Activated CD8-positive, alpha-beta T cell treated with anti-CD3 and anti-CD28 coated beads for 36 hours (primary cell): ENCODE results near the gene ZCCHC24. TPM values are rescaled to one million over a fixed set of nuclear protein-coding genes. Genes with fewer than 3 reads are reported as not detected.

Source experiments
- ATAC-seq: fragments of 200-7000 bp; cut with Tn5 transposase; one replicate; pipeline ENCODE4 v1.10.0; 2021; ENCODE audit warnings: mild to moderate bottlenecking, moderate library complexity
- CTCF ChIA-PET: fragments of 350-600 bp; sonication (Branson Sonifier 250); formaldehyde crosslinking; loops from one replicate; lab custom pipeline; 2021; ENCODE audit warnings: antibody characterized with exemption; lab: Charles Lee
- POLR2A ChIA-PET: fragments of 350-600 bp; sonication (Branson Sonifier 250); formaldehyde crosslinking; loops from one replicate; lab custom pipeline; 2021; ENCODE audit warnings: antibody characterized with exemption; lab: Charles Lee
- DNase-seq: peaks from one replicate; pipeline ENCODE4 v3.0.0-alpha.2; 2020
- H3K27ac Mint-ChIP-seq: one replicate; pipeline ENCODE4 v1.8.0; 2021; ENCODE audit warnings: mild to moderate bottlenecking, mixed read lengths
- H3K27me3 Mint-ChIP-seq: one replicate; pipeline ENCODE4 v1.8.0; 2021; ENCODE audit warnings: mixed read lengths
- H3K36me3 Mint-ChIP-seq: one replicate; pipeline ENCODE4 v1.8.0; 2021; ENCODE audit warnings: low read depth, mixed read lengths
- H3K4me1 Mint-ChIP-seq: one replicate; pipeline ENCODE4 v1.8.0; 2021; ENCODE audit warnings: low read depth, mixed read lengths
- H3K4me3 Mint-ChIP-seq: one replicate; pipeline ENCODE4 v1.8.0; 2021; ENCODE audit warnings: mild to moderate bottlenecking, moderate library complexity, mixed read lengths
- H3K9me3 Mint-ChIP-seq: one replicate; pipeline ENCODE4 v1.8.0; 2021; ENCODE audit warnings: mixed read lengths
- intact Hi-C: fragments of 100-400 bp; cut with micrococcal nuclease; formaldehyde crosslinking; loops from one replicate; pipeline ENCODE4 v1.10.0; 2022
- total RNA-seq, 2 experiments: library from RNA; stranded (reverse); gene quantifications; one replicate each; pipeline ENCODE4 v1.2.3, GENCODE V29; 2021
- TF ChIP-seq, protein P1 (sequence below): fragments of 200-600 bp; IDR thresholded peaks from one replicate; pipeline ENCODE4 v1.8.0; 2022; ENCODE audit warnings: antibody characterized with exemption, mild to moderate bottlenecking

Gene ZCCHC24
- total RNA-seq, 2 experiments from 2014 or later = 1.0 to 1.7 TPM

DNA sequence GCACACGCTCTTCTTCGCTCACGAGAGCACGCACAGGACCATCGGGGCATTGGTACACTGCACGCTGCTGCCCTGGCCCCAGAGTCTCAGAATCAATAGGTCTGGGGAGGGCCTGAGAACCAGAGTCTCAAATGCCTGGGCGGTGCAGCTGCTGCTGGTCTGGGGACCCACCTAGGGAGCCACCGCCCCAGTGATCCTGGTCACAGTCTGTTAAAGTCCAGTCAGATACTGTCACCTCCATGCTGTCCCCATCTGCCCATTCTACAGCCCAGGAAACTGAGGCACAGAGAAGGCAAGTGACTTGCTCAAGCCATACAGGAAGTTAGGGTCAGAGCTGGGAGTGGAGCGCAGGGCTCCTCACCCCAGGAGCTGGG is 38.0 kb downstream of the ZCCHC24 start:
- intact Hi-C loops = no loop called here
- TF ChIP-seq, protein P1, sequence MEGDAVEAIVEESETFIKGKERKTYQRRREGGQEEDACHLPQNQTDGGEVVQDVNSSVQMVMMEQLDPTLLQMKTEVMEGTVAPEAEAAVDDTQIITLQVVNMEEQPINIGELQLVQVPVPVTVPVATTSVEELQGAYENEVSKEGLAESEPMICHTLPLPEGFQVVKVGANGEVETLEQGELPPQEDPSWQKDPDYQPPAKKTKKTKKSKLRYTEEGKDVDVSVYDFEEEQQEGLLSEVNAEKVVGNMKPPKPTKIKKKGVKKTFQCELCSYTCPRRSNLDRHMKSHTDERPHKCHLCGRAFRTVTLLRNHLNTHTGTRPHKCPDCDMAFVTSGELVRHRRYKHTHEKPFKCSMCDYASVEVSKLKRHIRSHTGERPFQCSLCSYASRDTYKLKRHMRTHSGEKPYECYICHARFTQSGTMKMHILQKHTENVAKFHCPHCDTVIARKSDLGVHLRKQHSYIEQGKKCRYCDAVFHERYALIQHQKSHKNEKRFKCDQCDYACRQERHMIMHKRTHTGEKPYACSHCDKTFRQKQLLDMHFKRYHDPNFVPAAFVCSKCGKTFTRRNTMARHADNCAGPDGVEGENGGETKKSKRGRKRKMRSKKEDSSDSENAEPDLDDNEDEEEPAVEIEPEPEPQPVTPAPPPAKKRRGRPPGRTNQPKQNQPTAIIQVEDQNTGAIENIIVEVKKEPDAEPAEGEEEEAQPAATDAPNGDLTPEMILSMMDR = no peak
- Mint-ChIP-seq H3K4me3 (no peak overlapping the region), H3K4me1 (no peaks in the 10 kb centered on the region), H3K27ac (no peak overlapping the region), H3K9me3 (no peaks in the 10 kb centered on the region), H3K36me3 (no peaks in the 10 kb centered on the region), H3K27me3 (no peaks in the 10 kb centered on the region)
- ATAC-seq (no peak), DNase-seq (no peak)
- ChIA-PET CTCF (interaction anchor here (0.8 to 2.0 kb wide), 2 partner anchors 38 to 80 kb away, joined by 4 to 6 read pairs; partner anchors contain the start of gene ZCCHC24), POLR2A (no interaction called here)

DNA sequence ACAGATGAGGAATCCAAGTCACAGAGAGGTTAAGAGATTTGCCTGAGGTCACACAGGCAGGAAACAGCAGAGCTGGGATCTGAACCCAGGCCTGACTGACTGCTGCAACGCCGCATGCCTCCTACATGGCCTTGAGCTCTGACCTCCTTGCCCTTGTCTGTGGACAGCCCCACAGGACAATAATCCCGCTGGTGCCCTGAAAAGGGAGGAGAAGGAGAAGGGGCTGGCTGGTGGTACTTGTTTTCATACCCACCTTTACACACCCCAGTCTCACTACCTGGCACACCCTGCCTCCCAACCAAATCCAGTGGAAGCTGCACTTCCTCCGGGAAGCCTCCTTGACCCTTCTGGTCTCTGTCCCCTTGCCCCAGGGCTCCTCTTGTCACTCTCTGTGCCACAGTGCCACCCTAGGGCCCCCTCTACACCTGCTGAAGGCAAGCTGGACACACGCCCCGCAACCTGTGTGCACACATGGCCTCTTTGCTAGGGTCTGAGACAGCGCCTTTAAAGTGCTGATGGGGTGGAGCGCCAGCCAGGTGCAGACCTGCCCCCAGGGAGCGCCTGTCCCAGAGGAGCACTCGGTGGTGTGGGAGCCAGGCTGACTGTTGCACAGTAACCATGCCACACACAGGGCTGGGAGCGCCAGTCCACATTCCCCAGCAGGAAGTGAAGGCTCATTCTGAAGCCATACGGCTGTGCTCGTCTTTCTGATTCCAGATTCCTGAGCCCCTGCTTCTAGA is 38.6 kb downstream of the ZCCHC24 start:
- Mint-ChIP-seq H3K27ac (no peak overlapping the region), H3K9me3 (no peaks in the 10 kb centered on the region), H3K4me3 (no peak overlapping the region), H3K4me1 (no peaks in the 10 kb centered on the region), H3K27me3 (no peaks in the 10 kb centered on the region), H3K36me3 (no peaks in the 10 kb centered on the region)
- intact Hi-C loops = no loop called here
- ChIA-PET POLR2A (no interaction called here), CTCF (interaction anchor here (0.8 to 2.0 kb wide), 2 partner anchors 39 to 81 kb away, joined by 4 to 6 read pairs; partner anchors contain the start of gene ZCCHC24)
- no peak for ATAC-seq
- TF ChIP-seq, protein P1 = no peak
- no peak for DNase-seq

DNA sequence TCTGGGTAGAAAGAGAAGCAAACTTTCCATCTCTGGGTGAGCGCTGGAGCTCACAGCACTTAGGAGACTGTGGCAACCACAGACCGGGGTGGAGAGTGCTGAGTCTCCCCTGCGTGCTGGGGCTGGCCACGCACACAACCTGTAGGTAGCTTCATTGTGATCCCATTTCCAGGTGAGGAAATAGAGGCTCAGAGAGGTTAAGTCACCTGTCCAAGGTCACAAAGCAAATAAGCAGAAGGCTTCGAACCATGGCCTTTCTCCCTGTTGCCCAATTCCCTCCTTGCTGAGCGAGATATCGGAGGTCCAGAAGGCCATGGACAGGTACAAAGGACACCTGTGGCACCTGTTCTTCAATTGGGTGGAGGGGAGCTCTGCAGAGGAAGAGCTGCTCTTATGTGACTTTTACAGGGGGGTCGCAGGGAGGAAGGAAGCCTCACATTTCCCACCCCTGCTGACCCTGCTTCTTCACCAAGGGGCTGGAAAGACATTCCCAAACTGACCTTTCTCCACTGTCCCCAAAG is 39.4 kb downstream of the ZCCHC24 start:
- H3K27ac Mint-ChIP-seq = no peak overlapping the region
- intact Hi-C loops = loop anchor here (2.0 kb wide), 1 partner anchor 15 kb away; no protein-coding TSS in a partner anchor
- no peaks in the 10 kb centered on the region for H3K36me3 Mint-ChIP-seq
- ChIA-PET CTCF (interaction anchor here (1.6 to 2.0 kb wide), 2 partner anchors 31 to 82 kb away, joined by 4 to 6 read pairs; no protein-coding TSS in a partner anchor), POLR2A (no interaction called here)
- DNase-seq (no peak), ATAC-seq (no peak)
- no peaks in the 10 kb centered on the region for H3K27me3 Mint-ChIP-seq
- TF ChIP-seq, protein P1 = no peak
- no peaks in the 10 kb centered on the region for H3K4me1 Mint-ChIP-seq
- H3K4me3 Mint-ChIP-seq = no peak overlapping the region
- no peaks in the 10 kb centered on the region for H3K9me3 Mint-ChIP-seq

DNA sequence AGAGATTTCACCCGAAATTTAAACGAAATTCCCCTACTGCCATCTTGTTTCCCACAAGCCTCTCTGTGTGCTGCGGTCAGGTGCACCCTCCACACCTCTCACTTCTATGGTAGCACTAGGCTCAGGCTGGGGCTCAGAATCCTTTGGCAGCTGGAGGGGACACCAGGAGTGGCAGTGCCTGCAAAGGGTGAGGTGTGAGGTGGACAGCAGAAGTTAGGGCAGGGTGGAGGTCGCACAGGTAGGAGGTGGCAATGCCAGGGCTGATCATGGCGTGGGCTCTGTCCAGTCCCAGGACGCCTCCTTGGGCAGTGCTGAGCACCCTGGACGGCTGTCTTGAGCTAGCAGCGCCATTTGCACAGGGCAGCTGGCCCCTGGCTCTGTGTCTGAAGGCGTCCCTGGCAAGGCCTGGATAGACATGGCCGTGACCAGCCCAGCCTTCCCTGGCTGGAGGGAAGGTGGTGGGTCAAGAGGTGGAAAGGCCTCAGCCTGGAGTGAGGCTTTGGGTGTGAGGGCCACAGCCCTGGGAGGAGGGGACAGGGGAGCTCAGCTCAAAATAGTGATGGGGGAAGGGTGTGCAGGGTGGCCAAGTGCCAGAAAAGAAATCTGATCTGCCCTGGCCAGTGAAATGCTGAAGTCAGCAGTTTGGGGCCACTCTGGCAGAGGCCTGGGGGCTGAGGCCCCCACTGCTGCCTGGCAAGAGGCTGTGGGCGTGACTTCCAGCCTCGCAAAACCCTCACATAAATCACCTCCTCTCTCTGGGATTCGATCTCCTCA is 40.0 kb downstream of the ZCCHC24 start:
- intact Hi-C loops = loop anchor here (2.0 kb wide), 1 partner anchor 15 kb away; no protein-coding TSS in a partner anchor
- POLR2A ChIA-PET = interaction anchor here (0.6 kb wide), 1 partner anchor 1425 kb away, joined by 3 read pairs; no protein-coding TSS in a partner anchor

More for the DNA sequence above, 40.0 kb downstream of the ZCCHC24 start:
- DNase-seq (no peak), ATAC-seq (no peak)
- Mint-ChIP-seq H3K27me3 (no peaks in the 10 kb centered on the region), H3K4me1 (no peaks in the 10 kb centered on the region), H3K9me3 (no peaks in the 10 kb centered on the region), H3K27ac (no peak overlapping the region), H3K4me3 (no peak overlapping the region), H3K36me3 (no peaks in the 10 kb centered on the region)
- TF ChIP-seq, protein P1 = no peak
- CTCF ChIA-PET = interaction anchor here (1.6 to 2.0 kb wide), 2 partner anchors 31 to 82 kb away, joined by 4 to 6 read pairs; no protein-coding TSS in a partner anchor
